DND-41 (cell line): ENCODE data around the gene TFEC.
"Not testable (repeated sequence)": the region's sequence is repeated elsewhere in the genome, so short reads cannot be mapped to it uniquely, and the experiment has no call there.

Source experiments
- ATAC-seq: fragments of 200-7000 bp; cut with Tn5 transposase; 3 replicates; pipeline ENCODE4 v1.9.1; 2021; ENCODE audit warnings: low read depth; ENCODE audit not compliant: insufficient read depth
- DNase-seq: peaks from one replicate; pipeline ENCODE4 v3.0.0-alpha.2; 2020
- H2AFZ ChIP-seq: 2 replicates; pipeline ENCODE4 v1.6.0; 2012; ENCODE audit warnings: low read depth, low read length
- H3K27ac ChIP-seq: 2 replicates; pipeline ENCODE4 v1.5.1; 2012; ENCODE audit warnings: low read length, inconsistent platforms
- H3K27me3 ChIP-seq: fragments of 200-600 bp; sonication (generic); 2 replicates; pipeline ENCODE4 v1.6.0; 2012; ENCODE audit warnings: low read length, mild to moderate bottlenecking, inconsistent platforms; ENCODE audit not compliant: insufficient read depth, poor library complexity
- H3K36me3 ChIP-seq: 2 replicates; pipeline ENCODE4 v1.5.1; 2012; ENCODE audit warnings: low read length, inconsistent platforms; ENCODE audit not compliant: insufficient read depth
- H3K4me1 ChIP-seq: 2 replicates; pipeline ENCODE4 v1.5.1; 2012; ENCODE audit warnings: mild to moderate bottlenecking, low read length; ENCODE audit not compliant: insufficient read depth
- H3K4me2 ChIP-seq: 2 replicates; pipeline ENCODE4 v1.6.0; 2012; ENCODE audit warnings: mild to moderate bottlenecking, moderate library complexity, low read length, inconsistent platforms; ENCODE audit not compliant: insufficient read depth
- H3K4me3 ChIP-seq, 2 experiments: fragments of 200-600 bp in 1 of 2; shearing (Covaris generic) in 1 of 2; 2 replicates each; pipeline ENCODE4 v1.5.1; 2012 to 2016; ENCODE audit warnings: inconsistent platforms in 2 of 2, low read length in 2 of 2, mild to moderate bottlenecking in 2 of 2, low read depth in 1 of 2, moderate library complexity in 1 of 2
- H3K79me2 ChIP-seq: 2 replicates; pipeline ENCODE4 v1.6.0; 2012; ENCODE audit warnings: low read length, inconsistent platforms; ENCODE audit not compliant: insufficient read depth
- H3K9ac ChIP-seq: 2 replicates; pipeline ENCODE4 v1.6.0; 2012; ENCODE audit warnings: low read depth, mild to moderate bottlenecking, inconsistent platforms, low read length, moderate library complexity
- H3K9me3 ChIP-seq: 2 replicates; pipeline ENCODE4 v1.5.1; 2012; ENCODE audit warnings: low read length, moderate library complexity, mild to moderate bottlenecking, inconsistent platforms; ENCODE audit not compliant: insufficient read depth, severe bottlenecking
- H4K20me1 ChIP-seq: 2 replicates; pipeline ENCODE4 v1.6.0; 2012; ENCODE audit warnings: low read length; ENCODE audit not compliant: insufficient read depth
- CTCF ChIP-seq: IDR thresholded peaks from 2 replicates; pipeline ENCODE4 v1.5.1; 2012; ENCODE audit warnings: borderline replicate concordance, low read length, moderate library complexity, mild to moderate bottlenecking; ENCODE audit not compliant: poor library complexity, severe bottlenecking; ENCODE audit errors: extremely low read depth
- EZH2 ChIP-seq: IDR thresholded peaks from 3 replicates; pipeline ENCODE4 v1.6.1; 2012; ENCODE audit warnings: borderline replicate concordance, low read depth, mild to moderate bottlenecking, moderate library complexity, low read length, inconsistent platforms; ENCODE audit not compliant: severe bottlenecking

Gene TFEC

GRCh38 chr7:116064179-116064578 is 33.6 kb upstream of the TFEC start:
- Histone ChIP-seq H2AFZ (no peak overlapping the region), H3K4me2 (no peak overlapping the region), H3K79me2 (no peaks in the 10 kb centered on the region), H3K27me3 (no peaks in the 10 kb centered on the region), H3K4me3 (no peak overlapping the region), H3K36me3 (no peaks in the 10 kb centered on the region; the same call in 1 of the 2 replicates), H3K4me1 (no peaks in the 10 kb centered on the region), H3K9me3 (no peaks in the 10 kb centered on the region), H3K27ac (no peak overlapping the region), H3K9ac (no peak overlapping the region), H4K20me1 (no peaks in the 10 kb centered on the region)
- TF ChIP-seq CTCF: no peak
- no peak for TF ChIP-seq EZH2
- DNase-seq (no peak), ATAC-seq (no peak)

GRCh38 chr7:116062666-116063065 is 32.1 kb upstream of the TFEC start:
- no peak for ATAC-seq
- no peak overlapping the region for H3K9ac ChIP-seq
- H3K27ac ChIP-seq: no peak overlapping the region
- H3K4me1 ChIP-seq: no peaks in the 10 kb centered on the region
- no peak for DNase-seq
- no peak for TF ChIP-seq EZH2
- TF ChIP-seq CTCF: no peak
- H3K79me2 ChIP-seq: no peaks in the 10 kb centered on the region
- no peak overlapping the region for H3K4me3 ChIP-seq
- H3K36me3 ChIP-seq: no peaks in the 10 kb centered on the region; the same call in 1 of the 2 replicates
- no peak overlapping the region for H2AFZ ChIP-seq
- no peaks in the 10 kb centered on the region for H3K27me3 ChIP-seq
- no peaks in the 10 kb centered on the region for H4K20me1 ChIP-seq
- H3K9me3 ChIP-seq: no peaks in the 10 kb centered on the region
- no peak overlapping the region for H3K4me2 ChIP-seq

- H3K36me3 ChIP-seq: peaks cover 4% of the 10 kb centered on the region; the same call in 1 of the 2 replicates
- H4K20me1 ChIP-seq: no peaks in the 10 kb centered on the region
- H3K4me1 ChIP-seq: no peaks in the 10 kb centered on the region
- H3K79me2 ChIP-seq: no peaks in the 10 kb centered on the region
- H3K4me3 ChIP-seq: no peak overlapping the region
- ATAC-seq (no peak), DNase-seq (no peak)
- H3K27ac ChIP-seq: no peak overlapping the region
- TF ChIP-seq EZH2 (no peak), CTCF (no peak)
- H2AFZ ChIP-seq: no peak overlapping the region
- peaks cover 6% of the 10 kb centered on the region for H3K9me3 ChIP-seq
- no peak overlapping the region for H3K4me2 ChIP-seq
- H3K27me3 ChIP-seq: no peaks in the 10 kb centered on the region
- no peak overlapping the region for H3K9ac ChIP-seq
Observed at GRCh38 chr7:116052006-116052405, 21.4 kb upstream of the TFEC start.

- H3K4me2 ChIP-seq, H3K4me1 ChIP-seq, H3K4me3 ChIP-seq, H3K27ac ChIP-seq, H2AFZ ChIP-seq, DNase-seq, H3K36me3 ChIP-seq, H3K9ac ChIP-seq, H3K79me2 ChIP-seq, ATAC-seq, H3K9me3 ChIP-seq, H3K27me3 ChIP-seq, H4K20me1 ChIP-seq: not testable (repeated sequence)
Observed at GRCh38 chr7:116047261-116047660, 16.7 kb upstream of the TFEC start.
